HG03575 (cell line): Measurements from ENCODE around the gene PDE4D.

Experiments used
- ATAC-seq: cut with Tn5 transposase; IDR thresholded peaks from one replicate; pipeline ENCODE4 v1.9.1; 2021; ENCODE audit not compliant: unreplicated experiment, insufficient number of reproducible peaks, low FRiP score; ENCODE audit errors: extremely low read depth

The PDE4D gene

DNA sequence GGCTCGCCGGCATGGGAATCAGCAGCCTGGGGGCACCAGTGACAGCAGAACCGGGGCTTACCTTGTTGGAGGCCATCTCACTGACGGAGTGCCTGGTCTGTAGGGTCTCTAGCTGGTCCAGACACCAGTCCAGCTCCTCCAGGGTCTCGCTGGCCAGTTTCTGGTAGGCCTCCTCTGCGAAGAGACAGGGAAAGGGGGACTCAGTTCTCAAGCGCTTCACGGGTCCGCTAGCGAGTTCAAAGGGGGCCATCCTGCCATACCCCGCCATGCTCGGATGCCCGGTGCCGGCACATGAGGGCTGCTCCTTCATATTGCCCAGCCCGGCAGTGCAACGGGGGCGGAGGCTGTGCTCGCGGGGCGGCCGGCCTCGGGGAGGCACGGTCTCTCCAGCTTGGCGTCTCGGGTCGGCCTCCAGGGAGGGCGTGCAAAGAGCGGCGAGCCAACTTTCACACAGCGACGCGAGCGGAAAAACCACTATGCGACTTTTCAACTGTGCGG lies 854.7 kb downstream of the PDE4D start:
- ATAC-seq: no peak

DNA sequence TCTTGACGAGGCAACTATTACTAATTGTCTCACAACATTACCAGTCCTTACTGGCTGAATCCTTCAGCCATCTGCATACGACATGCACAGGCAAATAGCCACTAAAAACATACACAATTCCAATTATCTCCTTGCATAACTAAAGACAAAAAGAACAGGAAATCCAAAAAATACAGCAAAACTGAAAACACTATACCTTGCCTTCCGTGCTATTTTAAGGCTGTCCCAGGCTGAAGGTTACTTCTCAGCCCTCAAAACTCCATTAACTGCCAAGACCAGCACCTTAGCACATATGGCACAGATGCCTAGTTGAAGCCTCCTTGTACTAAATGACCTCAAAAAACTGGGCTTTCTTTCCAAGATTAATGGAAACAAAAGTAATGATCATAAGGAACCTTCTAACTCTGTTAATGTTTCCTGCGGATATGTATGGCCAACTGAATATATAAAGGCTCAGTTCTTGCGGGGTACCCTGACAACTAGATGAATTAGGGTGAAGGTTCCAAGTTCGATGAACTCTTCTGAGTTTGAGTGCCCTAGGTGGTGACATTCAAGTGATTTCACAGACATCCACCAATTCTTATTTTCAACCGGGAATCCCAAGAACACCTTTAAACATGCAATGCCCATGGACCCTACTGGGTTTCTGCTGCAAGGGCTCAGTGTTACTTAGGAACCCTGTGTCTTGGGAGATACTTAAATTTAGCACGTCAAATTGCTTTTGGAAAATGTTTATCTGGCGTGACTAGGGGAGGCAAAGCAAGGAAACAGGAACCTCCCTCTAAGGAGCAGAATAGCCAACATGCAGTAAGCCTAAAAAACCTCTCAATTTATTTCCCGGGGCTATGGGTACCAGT lies 855.4 kb downstream of the PDE4D start:
- no peak for ATAC-seq

- ATAC-seq: no peak
Observed at GRCh38 chr5:59037453-59037852, 856.1 kb downstream of the PDE4D start.

- no peak for ATAC-seq
Observed at GRCh38 chr5:59037041-59037440, 856.5 kb downstream of the PDE4D start.

DNA sequence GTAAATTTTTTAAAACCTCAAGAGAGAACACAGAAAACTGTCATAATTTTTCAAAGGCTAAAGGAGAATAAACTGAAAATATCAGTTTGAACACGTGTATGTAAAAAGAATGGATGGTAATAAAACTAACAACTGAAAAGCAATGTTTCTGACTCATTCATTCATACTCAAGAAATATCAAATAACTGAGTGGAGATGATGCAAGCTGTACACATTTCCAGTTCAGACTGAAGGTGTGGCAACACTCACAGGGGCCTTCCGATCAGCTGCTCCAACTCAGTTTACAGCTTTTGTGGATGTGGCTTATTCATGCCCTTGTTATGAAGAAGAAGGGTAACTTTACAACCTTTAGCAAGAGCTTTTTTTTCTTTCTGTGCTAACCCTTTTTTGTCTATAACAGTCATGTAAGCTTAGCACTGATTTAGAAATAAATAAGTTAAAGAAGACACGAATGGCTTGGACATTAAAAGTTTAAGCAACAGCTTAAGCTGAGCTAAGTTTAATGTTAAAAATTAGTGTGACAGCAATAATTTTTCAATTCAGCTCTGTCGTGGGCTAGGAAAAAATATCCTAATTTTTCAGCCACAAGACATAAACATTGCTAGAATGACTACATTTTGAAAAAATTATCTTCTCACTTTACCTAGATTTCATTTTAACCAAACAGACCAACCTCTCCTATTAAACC lies 857.1 kb downstream of the PDE4D start:
- no peak for ATAC-seq

DNA sequence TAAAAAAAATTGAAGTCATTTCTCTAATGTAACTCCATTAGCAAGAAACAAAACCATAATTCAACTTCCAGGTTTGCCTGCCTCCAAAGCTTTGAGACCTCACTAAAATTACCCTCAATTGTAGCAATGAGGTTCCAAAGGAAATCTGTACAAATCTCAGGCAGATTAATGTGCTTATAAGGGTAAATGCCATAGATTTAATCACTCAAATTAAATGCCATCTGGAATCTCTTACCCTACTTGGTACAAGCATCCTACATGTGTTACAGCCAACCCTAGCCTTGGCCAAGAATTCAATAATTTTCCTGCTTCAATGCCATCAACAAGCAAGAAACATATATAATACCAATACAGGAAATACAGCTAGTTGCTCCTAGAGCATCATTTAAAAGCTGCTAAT lies 857.8 kb downstream of the PDE4D start:
- no peak for ATAC-seq

DNA sequence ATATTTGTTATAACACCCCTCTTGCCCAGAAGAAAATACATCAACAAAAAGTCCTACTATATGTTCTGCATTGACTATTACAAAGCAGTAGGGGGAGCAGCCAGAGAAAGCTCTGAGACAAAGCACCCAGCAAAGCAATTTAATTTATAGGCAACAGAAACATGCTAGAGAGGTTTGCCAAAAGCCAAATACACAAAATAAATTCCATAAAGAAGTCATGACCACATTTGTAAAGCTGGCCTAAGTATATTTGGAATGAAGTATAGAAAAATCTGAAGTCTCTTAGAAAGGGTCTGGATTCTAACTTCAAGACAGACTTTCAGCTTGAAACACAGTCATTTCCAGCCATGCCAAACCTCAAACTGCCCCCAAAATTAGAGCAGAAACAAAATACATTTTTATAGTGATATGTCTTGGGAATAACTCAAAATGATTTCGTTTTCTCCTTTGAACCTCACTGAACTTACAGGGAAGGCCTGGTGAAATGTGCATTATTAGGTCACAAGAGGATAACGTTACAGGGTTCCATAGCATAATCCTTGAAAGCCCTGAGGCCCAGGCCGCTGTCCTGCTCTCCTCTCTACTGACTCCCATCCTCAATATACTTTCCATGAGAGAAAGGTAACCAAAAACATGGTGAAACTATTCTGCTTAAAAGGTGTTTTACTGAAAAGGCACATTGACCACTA lies 858.9 kb downstream of the PDE4D start:
- peak; percentile 67 for ATAC-seq

GRCh38 chr5:59027145-59027907 lies 866.2 kb downstream of the PDE4D start:
- ATAC-seq: no peak

DNA sequence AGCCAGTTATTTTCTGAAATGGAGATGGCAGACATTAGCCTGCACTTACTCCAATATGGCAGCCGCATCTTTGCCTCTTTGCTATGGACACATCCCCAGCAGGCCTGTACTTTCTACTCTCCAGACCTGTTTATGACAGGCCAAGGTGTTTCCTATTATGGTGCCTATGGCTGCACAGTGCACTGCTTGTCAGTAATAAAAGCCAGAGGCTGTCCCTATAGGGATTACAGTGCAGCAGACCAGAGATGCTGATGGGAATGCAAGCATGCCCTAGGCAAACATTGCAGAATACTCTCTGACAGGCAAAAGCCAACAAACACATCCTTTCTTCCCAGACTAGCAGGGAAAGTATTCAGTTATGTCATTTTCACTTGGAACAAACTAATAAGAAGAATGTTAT lies 867.8 kb downstream of the PDE4D start:
- no peak for ATAC-seq

- ATAC-seq: no peak
Observed at GRCh38 chr5:59021837-59022514, 871.5 kb downstream of the PDE4D start.

DNA sequence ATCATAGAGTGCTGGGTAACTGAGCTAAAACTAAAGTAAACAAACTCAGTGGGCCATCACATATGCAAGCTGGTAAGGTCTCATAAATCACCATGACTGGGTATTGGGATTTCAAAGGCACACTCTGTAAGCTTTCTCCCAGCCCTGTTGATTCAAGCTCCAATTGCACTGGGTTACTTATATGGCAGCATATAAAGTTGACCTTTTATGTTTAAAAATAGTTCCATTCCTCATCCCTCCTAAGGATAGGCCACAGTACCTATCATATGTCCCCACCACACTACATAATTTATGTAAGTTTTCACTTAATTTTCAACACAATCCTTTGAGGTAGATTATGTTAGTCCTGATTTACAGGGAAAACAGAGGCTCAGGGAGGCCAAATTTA lies 872.2 kb downstream of the PDE4D start:
- no peak for ATAC-seq

- no peak for ATAC-seq
Observed at GRCh38 chr5:59020611-59021285, 872.8 kb downstream of the PDE4D start.

DNA sequence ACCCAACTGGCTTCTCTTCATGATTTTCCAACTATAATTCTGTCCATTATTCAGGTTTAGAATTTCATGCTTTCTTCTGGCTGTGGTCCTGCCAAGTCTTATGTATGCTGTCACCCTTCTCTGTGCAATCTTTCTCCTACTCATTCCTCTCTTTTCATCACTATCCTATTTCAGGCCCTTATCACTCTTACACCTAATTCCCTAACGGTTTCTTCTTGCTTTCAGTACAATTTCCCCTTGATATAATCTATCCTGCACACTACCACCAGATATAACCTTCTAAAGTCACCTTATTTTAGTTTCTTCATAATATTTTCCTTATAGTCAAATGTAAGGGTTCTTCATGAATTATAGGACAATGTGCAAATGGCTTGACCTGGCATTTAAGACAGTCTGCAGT lies 874.4 kb downstream of the PDE4D start:
- ATAC-seq: no peak

DNA sequence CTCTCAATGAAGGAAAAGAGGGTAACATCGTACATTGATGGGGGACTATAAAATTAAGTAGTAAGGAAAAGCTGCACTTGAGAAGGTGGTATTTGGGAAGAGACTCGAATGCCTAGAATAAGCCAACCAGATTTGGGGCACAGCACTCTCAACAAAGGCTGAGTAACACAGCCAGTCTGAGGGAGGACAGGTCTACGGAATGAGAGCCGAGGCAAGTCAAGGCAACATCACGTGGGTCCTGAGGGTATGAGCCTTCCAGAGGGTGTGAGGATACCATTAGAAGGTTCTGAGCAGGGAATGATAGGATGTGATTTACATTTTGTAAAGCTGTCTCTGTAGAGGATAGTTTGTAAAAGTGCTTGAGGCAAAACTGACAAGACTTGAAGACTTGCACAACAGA lies 876.6 kb downstream of the PDE4D start:
- ATAC-seq: no peak

DNA sequence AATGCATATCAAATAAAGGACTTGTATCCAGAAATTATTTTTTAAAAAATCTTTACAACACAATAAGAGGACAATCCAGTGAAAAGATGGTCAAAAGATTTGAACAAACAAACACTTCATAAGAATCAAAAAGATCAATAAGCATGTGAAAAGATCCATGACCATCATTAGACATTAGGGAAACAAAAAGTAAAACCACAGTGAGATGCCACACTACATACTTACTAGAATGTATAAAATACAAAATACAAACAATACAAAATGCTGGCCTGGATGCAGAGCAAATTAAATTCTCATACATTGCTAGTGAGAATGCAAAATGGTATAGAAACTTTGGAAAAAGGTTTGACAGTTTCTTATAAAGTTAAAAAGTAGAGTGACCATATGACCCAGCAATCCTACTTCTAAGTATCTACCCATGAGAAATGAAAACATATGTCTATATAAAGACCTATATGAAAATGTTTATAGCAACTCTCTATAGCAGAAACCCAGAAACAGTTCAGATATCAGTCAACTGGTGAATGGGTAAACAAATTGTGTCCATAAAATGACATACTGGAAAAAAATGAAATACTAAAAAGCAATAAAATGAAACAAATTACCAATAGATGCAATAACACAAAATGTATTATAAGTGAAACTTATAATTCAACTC lies 884.6 kb downstream of the PDE4D start:
- ATAC-seq: no peak

GRCh38 chr5:59007460-59008063 lies 886.0 kb downstream of the PDE4D start:
- no peak for ATAC-seq
